RPMI7951 (cell line): Measurements from ENCODE around the gene PRPF6. TPM values are rescaled to one million over a fixed set of nuclear protein-coding genes. Genes with fewer than 3 reads are reported as not detected.

Source experiments
- DNase-seq: peaks from one replicate; pipeline ENCODE4 v3.0.0-alpha.2; 2012; ENCODE audit warnings: low read depth
- total RNA-seq: library from RNA; depleted of rRNA; stranded (reverse); fragments of >200 nt; shearing (Covaris generic); gene quantifications from 2 replicates; pipeline ENCODE4 v1.2.3, GENCODE V29; 2014

PRPF6 gene
- total RNA-seq, 1 experiment from 2014 or later: 68.4 TPM

- no peak for DNase-seq
These were observed 67.6 kb downstream of the PRPF6 start for GRCh38 chr20:64048402-64049044.

GRCh38 chr20:64049060-64049877, 68.3 kb downstream of the PRPF6 start, which contains the start of gene SOX18:
Gene SOX18 (minus strand): TSS chr20:64049639. CDS start chr20:64049516, 123 bp downstream.
- peak; percentile 50 for DNase-seq

- DNase-seq: no peak
These were observed 68.9 kb downstream of the PRPF6 start for GRCh38 chr20:64049878-64050260.

GRCh38 chr20:64050261-64051032, 69.5 kb downstream of the PRPF6 start:
- DNase-seq: no peak

- DNase-seq: no peak
These were observed 70.1 kb downstream of the PRPF6 start for GRCh38 chr20:64051033-64051452.

GRCh38 chr20:64051561-64052325, 70.8 kb downstream of the PRPF6 start:
- DNase-seq: no peak

- no peak for DNase-seq
These were observed 71.4 kb downstream of the PRPF6 start for GRCh38 chr20:64052326-64052722.

GRCh38 chr20:64052987-64053840, 72.3 kb downstream of the PRPF6 start:
- DNase-seq: no peak

GRCh38 chr20:64053841-64054661, 73.1 kb downstream of the PRPF6 start:
- DNase-seq: peak; percentile 31

GRCh38 chr20:64055396-64055892, 74.5 kb downstream of the PRPF6 start:
- no peak for DNase-seq

- peak; percentile 43 for DNase-seq
These were observed 75.1 kb downstream of the PRPF6 start for GRCh38 chr20:64055893-64056638.

GRCh38 chr20:64056639-64056888, 75.6 kb downstream of the PRPF6 start:
- no peak for DNase-seq

- DNase-seq: no peak
These were observed 76.1 kb downstream of the PRPF6 start for GRCh38 chr20:64056889-64057627.

GRCh38 chr20:64057628-64058498, 76.9 kb downstream of the PRPF6 start:
- DNase-seq: peak; percentile 58

- DNase-seq: no peak
These were observed 77.6 kb downstream of the PRPF6 start for GRCh38 chr20:64058536-64058935.

GRCh38 chr20:64062276-64062595, 81.3 kb downstream of the PRPF6 start:
- DNase-seq: no peak

GRCh38 chr20:64062596-64063388, 81.9 kb downstream of the PRPF6 start, which contains the start of gene TCEA2:
Gene TCEA2 (plus strand): TSS chr20:64063198. CDS start chr20:64063313, 115 bp downstream.
- DNase-seq: peak; percentile 97
